H1 (cell line): ENCODE results near the gene IGSF9B. TPM values are rescaled to one million over a fixed set of nuclear protein-coding genes. Genes with fewer than 3 reads are reported as not detected.

Experiments
- CHD1 ChIP-seq: IDR thresholded peaks from 2 replicates; pipeline ENCODE4 v1.6.1; 2012; ENCODE audit warnings: low read depth, low read length, improper control_type of control experiment
- POLR2AphosphoS5 ChIP-seq: IDR thresholded peaks from 2 replicates; pipeline ENCODE4 v1.6.1; 2011; ENCODE audit warnings: low read depth, low read length
- SP2 ChIP-seq: IDR thresholded peaks from 2 replicates; pipeline ENCODE4 v1.6.1; 2012; ENCODE audit warnings: mild to moderate bottlenecking, low read length, inconsistent platforms
- SP4 ChIP-seq: IDR thresholded peaks from 2 replicates; pipeline ENCODE4 v1.6.1; 2012; ENCODE audit warnings: low read length, inconsistent platforms
- YY1 ChIP-seq: IDR thresholded peaks from 2 replicates; pipeline ENCODE4 v1.6.1; 2011; ENCODE audit warnings: low read depth, mild to moderate bottlenecking, low read length
- polyA plus RNA-seq, 7 experiments: library from polyadenylated mRNA; depleted of rRNA in 3 of 7; stranded (reverse) in 5 of 7; unstranded in 2 of 7; fragments of >200 nt in 5 of 7; fragments of 200-250 nt in 2 of 7; gene quantifications; 1 replicate in 5 of 7; 2 replicates in 1 of 7; 4 replicates in 1 of 7; pipeline versions ENCODE4 v1.2.1 to v1.2.3, GENCODE V29; 2011 to 2013; ENCODE audit warnings: missing spikeins in 2 of 7, mixed read lengths in 2 of 7
- total RNA-seq: library from RNA; stranded (reverse); fragmentation: NEBNext Ultra II Directional; extraction: Animal tissue kit (Norgen Biotek cat#: 25700); gene quantifications from 2 replicates; pipeline ENCODE4 v1.2.1, GENCODE V29; 2021

Gene IGSF9B
- total and polyA plus RNA-seq, 2 of the 8 experiments (the other 6 are each of a cell fraction or from before 2014, with no cell fraction given) = 16.5 to 49.2 TPM

DNA sequence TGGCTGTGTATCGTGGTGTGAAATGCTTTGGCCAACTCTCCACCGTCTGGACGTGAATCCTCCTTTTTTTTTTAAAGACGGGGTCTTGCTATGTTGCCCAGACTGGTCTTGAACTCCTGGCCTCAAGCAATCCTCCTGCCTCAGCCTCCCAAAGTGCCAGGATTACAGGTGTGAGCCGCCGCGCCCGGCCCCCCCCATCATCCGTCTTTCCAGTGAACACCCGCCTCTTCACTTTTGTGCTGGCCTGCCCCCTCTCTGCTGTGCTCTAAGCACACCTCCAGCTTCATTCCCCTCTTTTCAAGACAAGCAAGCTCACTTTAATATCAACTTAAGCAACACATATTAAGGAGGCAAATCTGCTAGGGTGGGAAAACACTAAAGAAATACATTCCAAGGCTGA is 35.3 kb downstream of the IGSF9B start (continued):
- TF ChIP-seq CHD1 (no peak), SP4 (no peak), SP2 (no peak), POLR2AphosphoS5 (no peak), YY1 (no peak)
